Peyer's patch (tissue), 4 donors: ENCODE measurements around the gene PEX11G.

Experiments used
- CTCF ChIP-seq, 6 experiments: fragments of 450-650 bp in 4 of 6; fragments of 200-600 bp in 2 of 6; sonication (generic) in 1 of 6; IDR thresholded peaks; one replicate each; pipeline ENCODE4 v1.5.1; 2017 to 2019; ENCODE audit warnings: antibody characterized with exemption in 6 of 6, mild to moderate bottlenecking in 3 of 6, moderate library complexity in 1 of 6
- POLR2A ChIP-seq, 2 donors: fragments of 450-650 bp; IDR thresholded peaks; one replicate each; pipeline ENCODE4 v1.5.1; 2017; ENCODE audit warnings: antibody characterized with exemption in 2 of 2, mild to moderate bottlenecking in 2 of 2, moderate library complexity in 2 of 2

- no peak for TF ChIP-seq POLR2A (IDR thresholded peaks at IDR 0.05)
- TF ChIP-seq CTCF (IDR thresholded peaks at IDR 0.05), result no peak
Measured at GRCh38 chr19:7504684-7505083, 15.8 kb upstream of the PEX11G start.
